ENCODE measurements around the gene COG5.

DNA sequence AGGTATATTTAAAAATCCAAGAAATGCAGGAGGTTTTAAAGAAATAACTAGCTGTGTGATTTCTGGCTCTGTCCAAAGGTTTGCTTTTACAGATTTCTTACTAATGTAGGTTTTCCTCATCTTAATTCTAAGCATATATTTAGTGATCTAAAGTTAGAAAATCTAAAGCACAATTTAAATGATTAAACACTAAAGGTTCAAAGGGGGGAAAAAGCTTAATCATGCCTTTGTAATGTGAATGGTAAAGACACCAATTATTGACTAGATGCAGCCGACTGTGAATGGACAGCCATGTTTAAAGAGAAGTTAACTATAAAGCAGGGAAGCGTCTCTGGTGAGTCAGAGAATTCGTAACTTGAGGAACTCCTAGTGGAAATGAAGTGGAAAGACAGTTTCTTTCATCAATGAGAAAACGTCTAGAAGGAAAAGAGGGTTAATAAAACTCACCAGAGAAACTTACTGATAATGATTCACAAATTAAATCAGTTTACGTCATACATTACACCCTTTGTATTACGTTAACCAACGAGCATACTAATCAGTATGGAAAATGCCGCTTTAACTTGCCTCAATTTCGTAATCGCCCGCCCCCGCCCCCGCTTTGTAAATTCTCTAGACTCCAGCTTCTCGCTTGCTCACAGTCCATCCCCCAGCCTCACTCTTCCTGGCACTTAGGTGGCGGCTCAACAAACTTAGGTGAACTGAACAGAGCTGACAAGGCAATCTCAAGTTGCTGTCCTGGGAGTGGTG is 396.1 kb downstream of the COG5 start:
- TF ChIP-seq OSR1 (CRISPR knock-in tag; IDR thresholded peaks at IDR 0.05) (no peak), ISL1 (CRISPR knock-in tag; IDR thresholded peaks at IDR 0.05) (no peak), ZFP30 (CRISPR knock-in tag; IDR thresholded peaks at IDR 0.05) (no peak), ZFP3 (CRISPR knock-in tag; IDR thresholded peaks at IDR 0.05) (no peak), ARNTL (CRISPR knock-in tag; IDR thresholded peaks at IDR 0.05; ENCODE audit: borderline replicate concordance, low read depth) (no peak), PPARA (CRISPR knock-in tag; IDR thresholded peaks at IDR 0.05; ENCODE audit: borderline replicate concordance) (peak; percentile 9; the same call in 1 of the 2 replicates), ESRRG (CRISPR knock-in tag; IDR thresholded peaks at IDR 0.05) (no peak), ZNF8 (CRISPR knock-in tag; IDR thresholded peaks at IDR 0.05) (no peak), ZNF565 (CRISPR knock-in tag; conservative IDR thresholded peaks at IDR 0.05; ENCODE audit: low read depth) (0 out of 2 replicates have a peak, but pooled peaks have one; percentile 4), CSDC2 (CRISPR knock-in tag; IDR thresholded peaks at IDR 0.05) (no peak), TSHZ2 (CRISPR knock-in tag; IDR thresholded peaks at IDR 0.05) (no peak)
- TF ChIP-seq, protein P1, sequence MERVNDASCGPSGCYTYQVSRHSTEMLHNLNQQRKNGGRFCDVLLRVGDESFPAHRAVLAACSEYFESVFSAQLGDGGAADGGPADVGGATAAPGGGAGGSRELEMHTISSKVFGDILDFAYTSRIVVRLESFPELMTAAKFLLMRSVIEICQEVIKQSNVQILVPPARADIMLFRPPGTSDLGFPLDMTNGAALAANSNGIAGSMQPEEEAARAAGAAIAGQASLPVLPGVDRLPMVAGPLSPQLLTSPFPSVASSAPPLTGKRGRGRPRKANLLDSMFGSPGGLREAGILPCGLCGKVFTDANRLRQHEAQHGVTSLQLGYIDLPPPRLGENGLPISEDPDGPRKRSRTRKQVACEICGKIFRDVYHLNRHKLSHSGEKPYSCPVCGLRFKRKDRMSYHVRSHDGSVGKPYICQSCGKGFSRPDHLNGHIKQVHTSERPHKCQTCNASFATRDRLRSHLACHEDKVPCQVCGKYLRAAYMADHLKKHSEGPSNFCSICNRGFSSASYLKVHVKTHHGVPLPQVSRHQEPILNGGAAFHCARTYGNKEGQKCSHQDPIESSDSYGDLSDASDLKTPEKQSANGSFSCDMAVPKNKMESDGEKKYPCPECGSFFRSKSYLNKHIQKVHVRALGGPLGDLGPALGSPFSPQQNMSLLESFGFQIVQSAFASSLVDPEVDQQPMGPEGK (CRISPR knock-in tag; IDR thresholded peaks at IDR 0.05; ENCODE audit: borderline replicate concordance), result peak; percentile 88; the same call in 1 of the 2 replicates
